GM23338 (cell line): Measurements from ENCODE around the gene DPP3.

Source experiments
- CREB1 ChIP-seq: fragments of 250-450 bp; sonication (Bioruptor Pico); IDR thresholded peaks from 2 replicates; pipeline ENCODE4 v1.5.0; 2020; ENCODE audit warnings: low read depth, mild to moderate bottlenecking, moderate library complexity
- CTCF ChIP-seq, 2 experiments: fragments of 200-600 bp in 1 of 2; sonication (generic) in 1 of 2; conservative IDR thresholded peaks; 2 replicates each; pipeline versions ENCODE4 v1.5.1 to v1.6.1; 2016 to 2017; ENCODE audit warnings: antibody characterized with exemption in 2 of 2, low read depth in 2 of 2, mild to moderate bottlenecking in 2 of 2, moderate library complexity in 1 of 2
- ETS1 ChIP-seq: IDR thresholded peaks from 2 replicates; pipeline ENCODE4 v1.6.1; 2016; ENCODE audit warnings: antibody characterized with exemption
- EZH2 ChIP-seq: fragments of 200-600 bp; sonication (generic); IDR thresholded peaks from one replicate; pipeline ENCODE4 v1.8.0; 2017; ENCODE audit warnings: antibody characterized with exemption, mild to moderate bottlenecking, low read depth; ENCODE audit not compliant: unreplicated experiment
- EZH2phosphoT487 ChIP-seq: fragments of 200-600 bp; sonication (generic); IDR thresholded peaks from one replicate; pipeline ENCODE4 v1.8.1; 2018; ENCODE audit warnings: antibody characterized with exemption; ENCODE audit not compliant: unreplicated experiment
- JUNB ChIP-seq: IDR thresholded peaks from one replicate; pipeline ENCODE4 v1.6.1; 2016; ENCODE audit warnings: antibody characterized with exemption; ENCODE audit not compliant: unreplicated experiment
- NANOG ChIP-seq: IDR thresholded peaks from 2 replicates; pipeline ENCODE4 v1.6.1; 2016; ENCODE audit warnings: antibody characterized with exemption, borderline replicate concordance
- POLR2AphosphoS5 ChIP-seq: IDR thresholded peaks from 2 replicates; pipeline ENCODE4 v1.6.1; 2016; ENCODE audit warnings: antibody characterized with exemption, low read depth
- REST ChIP-seq: IDR thresholded peaks from one replicate; pipeline ENCODE4 v1.6.1; 2018; ENCODE audit warnings: antibody characterized with exemption; ENCODE audit not compliant: unreplicated experiment
- STAT1 ChIP-seq: IDR thresholded peaks from one replicate; pipeline ENCODE4 v1.6.1; 2016; ENCODE audit warnings: antibody characterized with exemption; ENCODE audit not compliant: unreplicated experiment
- ZNF114 ChIP-seq: fragments of 250-450 bp; sonication (Bioruptor Pico); IDR thresholded peaks from 2 replicates; pipeline ENCODE4 v1.5.0; 2020; ENCODE audit warnings: mild to moderate bottlenecking, moderate library complexity
- ZNF331 ChIP-seq: fragments of 250-450 bp; sonication (Bioruptor Pico); IDR thresholded peaks from 2 replicates; pipeline ENCODE4 v1.5.0; 2020; ENCODE audit warnings: low read depth, mild to moderate bottlenecking, moderate library complexity
- ZNF462 ChIP-seq: fragments of 250-450 bp; sonication (Bioruptor Pico); IDR thresholded peaks from 2 replicates; pipeline ENCODE4 v1.5.0; 2020; ENCODE audit warnings: mild to moderate bottlenecking, moderate library complexity

- TF ChIP-seq CTCF (conservative IDR thresholded peaks at IDR 0.05; ENCODE audit: low read depth in 2 of 2) = no peak
- TF ChIP-seq REST = no peak
- no peak for TF ChIP-seq POLR2AphosphoS5
- no peak for TF ChIP-seq EZH2
- no peak for TF ChIP-seq ETS1
- no peak for TF ChIP-seq NANOG
- TF ChIP-seq EZH2phosphoT487 = no peak
- TF ChIP-seq JUNB = no peak
- no peak for TF ChIP-seq ZNF114 (CRISPR knock-in tag)
- no peak for TF ChIP-seq CREB1
- no peak for TF ChIP-seq ZNF331 (CRISPR knock-in tag)
- no peak for TF ChIP-seq STAT1
- no peak for TF ChIP-seq ZNF462 (CRISPR knock-in tag)
Measured at GRCh38 chr11:66530927-66531709, 50.9 kb downstream of the DPP3 start.
